Panc1 (cell line): ENCODE results near the gene ABL1. TPM values are rescaled to one million over a fixed set of nuclear protein-coding genes. Genes with fewer than 3 reads are reported as not detected.
A peak's percentile ranks its signal among the peaks of the same experiment; 100 is the strongest.

Experiments
- ATAC-seq: fragments of 200-7000 bp; cut with Tn5 transposase; 2 replicates; pipeline ENCODE4 v1.9.1; 2020; ENCODE audit warnings: mild to moderate bottlenecking, moderate library complexity
- BruUV-seq: library from RNA; stranded (reverse); fragments of 400-500 nt; replicated peaks from 2 replicates; lab custom pipeline; 2021; lab: Mats Ljungman, UMichigan
- CTCF ChIA-PET: fragments of 300-600 bp; sonication (Branson Sonifier 250); formaldehyde crosslinking; loops from one replicate; lab custom pipeline; 2022; ENCODE audit warnings: antibody characterized with exemption; lab: Charles Lee
- POLR2A ChIA-PET: fragments of 300-600 bp; sonication (Branson Sonifier 250); formaldehyde crosslinking; loops from one replicate; lab custom pipeline; 2022; ENCODE audit warnings: antibody characterized with exemption; lab: Charles Lee
- DNase-seq: peaks from one replicate; pipeline ENCODE4 v3.0.0-alpha.2; 2010; ENCODE audit warnings: low read depth, low spot score
- H3K27ac ChIP-seq: 2 replicates; pipeline ENCODE4 v1.5.1; 2011; ENCODE audit warnings: mild to moderate bottlenecking, low read length, inconsistent platforms
- H3K27me3 ChIP-seq: fragments of 200-500 bp; sonication (Bioruptor generic); 2 replicates; pipeline ENCODE4 v1.6.0; 2014; ENCODE audit warnings: low read length, inconsistent platforms; ENCODE audit not compliant: control insufficient read depth, insufficient read depth
- H3K36me3 ChIP-seq: fragments of 200-500 bp; sonication (Bioruptor generic); 2 replicates; pipeline ENCODE4 v1.5.1; 2014; ENCODE audit warnings: inconsistent platforms, mild to moderate bottlenecking, low read length, moderate library complexity; ENCODE audit not compliant: control insufficient read depth, insufficient read depth
- H3K4me1 ChIP-seq: 2 replicates; pipeline ENCODE4 v1.5.1; 2011; ENCODE audit warnings: inconsistent platforms, mild to moderate bottlenecking, low read length, moderate library complexity; ENCODE audit not compliant: control insufficient read depth, insufficient read depth
- H3K4me3 ChIP-seq, 2 experiments: 2 replicates each; pipeline ENCODE4 v1.5.1; 2011 to 2012; ENCODE audit warnings: low read depth in 2 of 2, low read length in 2 of 2, mild to moderate bottlenecking in 2 of 2, inconsistent platforms in 1 of 2, moderate library complexity in 1 of 2
- H3K9me3 ChIP-seq: fragments of 200-500 bp; sonication (Bioruptor generic); 2 replicates; pipeline ENCODE4 v1.5.1; 2014; ENCODE audit warnings: low read depth, mild to moderate bottlenecking, inconsistent platforms, low read length, moderate library complexity; ENCODE audit not compliant: control insufficient read depth, insufficient read depth
- POLR2AphosphoS5 ChIP-seq: IDR thresholded peaks from 2 replicates; pipeline ENCODE4 v1.6.1; 2012; ENCODE audit warnings: mild to moderate bottlenecking, low read depth, low read length, moderate library complexity
- REST ChIP-seq, 2 experiments: IDR thresholded peaks; 2 replicates each; pipeline ENCODE4 v1.6.1; 2011 to 2012; ENCODE audit warnings: low read depth in 2 of 2, control low read depth in 1 of 2, low read length in 1 of 2, mild to moderate bottlenecking in 1 of 2, moderate library complexity in 1 of 2; ENCODE audit not compliant: insufficient read depth in 1 of 2
- SIN3A ChIP-seq: IDR thresholded peaks from 2 replicates; pipeline ENCODE4 v1.6.1; 2012; ENCODE audit warnings: low read depth, mild to moderate bottlenecking, low read length, moderate library complexity, borderline replicate concordance; ENCODE audit not compliant: insufficient read depth
- TCF7L2 ChIP-seq: IDR thresholded peaks from 2 replicates; pipeline ENCODE4 v1.6.1; 2011; ENCODE audit warnings: mild to moderate bottlenecking, low read depth, low read length, inconsistent platforms
- in situ Hi-C: cut with HindIII; loops from 2 replicates; pipeline ENCODE4 v1.10.0; 2016; ENCODE audit warnings: low sequenced_read_pairs, low pct_unique_long_range_greater_than_20kb
- intact Hi-C: fragments of 100-400 bp; cut with micrococcal nuclease; formaldehyde crosslinking; loops from one replicate; pipeline ENCODE4 v1.10.0; 2022; ENCODE audit not compliant: unreplicated experiment
- total RNA-seq: library from RNA; stranded (reverse); gene quantifications from one replicate; pipeline ENCODE4 v1.2.1, GENCODE V29; 2021; ENCODE audit not compliant: unreplicated experiment
- TF ChIP-seq, protein P1 (sequence below): fragments of 450-650 bp; IDR thresholded peaks from 2 replicates; pipeline ENCODE4 v1.5.1; 2017; ENCODE audit warnings: mild to moderate bottlenecking

Gene ABL1
- total RNA-seq, 1 experiment from 2014 or later, result 48.4 TPM

GRCh38 chr9:130894546-130894945 lies 59.5 kb downstream of the ABL1 start:
- H3K4me1 ChIP-seq, result no peaks in the 10 kb centered on the region
- DNase-seq (no peak), ATAC-seq (no peak)
- BruUV-seq, result no TSS peak
- no peaks in the 10 kb centered on the region for H3K27me3 ChIP-seq
- H3K36me3 ChIP-seq, result no peaks in the 10 kb centered on the region
- ChIA-PET POLR2A (no interaction called here), CTCF (interaction anchor here (1.2 kb wide), 1 partner anchor 104 kb away, joined by 3 read pairs; no protein-coding TSS in a partner anchor)
- in situ Hi-C loops (no loop called here), intact Hi-C loops (loop anchor here (10.0 kb wide), 1 partner anchor 50 kb away; no protein-coding TSS in a partner anchor)
- H3K27ac ChIP-seq, result no peak overlapping the region
- H3K9me3 ChIP-seq, result no peaks in the 10 kb centered on the region
- no peak overlapping the region for H3K4me3 ChIP-seq
- TF ChIP-seq TCF7L2 (no peak), REST (IDR thresholded peaks at IDR 0.05; ENCODE audit: insufficient read depth in 1 of 2, low read depth in 2 of 2, low read length in 1 of 2) (no peak), POLR2AphosphoS5 (no peak), SIN3A (no peak)
- TF ChIP-seq, protein P1, sequence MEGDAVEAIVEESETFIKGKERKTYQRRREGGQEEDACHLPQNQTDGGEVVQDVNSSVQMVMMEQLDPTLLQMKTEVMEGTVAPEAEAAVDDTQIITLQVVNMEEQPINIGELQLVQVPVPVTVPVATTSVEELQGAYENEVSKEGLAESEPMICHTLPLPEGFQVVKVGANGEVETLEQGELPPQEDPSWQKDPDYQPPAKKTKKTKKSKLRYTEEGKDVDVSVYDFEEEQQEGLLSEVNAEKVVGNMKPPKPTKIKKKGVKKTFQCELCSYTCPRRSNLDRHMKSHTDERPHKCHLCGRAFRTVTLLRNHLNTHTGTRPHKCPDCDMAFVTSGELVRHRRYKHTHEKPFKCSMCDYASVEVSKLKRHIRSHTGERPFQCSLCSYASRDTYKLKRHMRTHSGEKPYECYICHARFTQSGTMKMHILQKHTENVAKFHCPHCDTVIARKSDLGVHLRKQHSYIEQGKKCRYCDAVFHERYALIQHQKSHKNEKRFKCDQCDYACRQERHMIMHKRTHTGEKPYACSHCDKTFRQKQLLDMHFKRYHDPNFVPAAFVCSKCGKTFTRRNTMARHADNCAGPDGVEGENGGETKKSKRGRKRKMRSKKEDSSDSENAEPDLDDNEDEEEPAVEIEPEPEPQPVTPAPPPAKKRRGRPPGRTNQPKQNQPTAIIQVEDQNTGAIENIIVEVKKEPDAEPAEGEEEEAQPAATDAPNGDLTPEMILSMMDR, result no peak

DNA sequence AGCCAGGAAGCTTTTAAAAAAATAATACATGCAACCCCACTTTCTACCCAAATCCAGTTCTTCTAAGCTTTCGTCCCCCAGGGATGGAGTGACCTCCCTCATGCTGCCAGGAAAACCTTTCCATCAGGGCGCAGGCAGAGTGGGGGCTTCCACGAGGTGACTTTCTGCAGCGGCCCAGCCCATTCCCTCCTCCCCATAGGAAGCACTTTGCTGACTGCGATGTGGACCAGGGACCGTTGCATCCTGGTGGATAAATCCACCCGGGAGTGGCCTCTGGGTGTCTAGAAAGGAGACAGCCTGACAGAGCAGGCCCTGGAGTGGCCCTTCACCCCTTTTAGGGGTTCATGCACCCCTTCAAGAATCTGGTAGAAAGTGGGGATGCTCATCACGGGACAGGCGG lies 60.0 kb downstream of the ABL1 start:
- TF ChIP-seq TCF7L2 (no peak), POLR2AphosphoS5 (peak; percentile 34; the same call in 1 of the 2 replicates), SIN3A (no peak), REST (IDR thresholded peaks at IDR 0.05; ENCODE audit: insufficient read depth in 1 of 2, low read depth in 2 of 2, low read length in 1 of 2) (no peak)
- TF ChIP-seq, protein P1, result no peak
- Histone ChIP-seq H3K27ac (no peak overlapping the region), H3K27me3 (no peaks in the 10 kb centered on the region), H3K4me3 (no peak overlapping the region), H3K36me3 (no peaks in the 10 kb centered on the region), H3K4me1 (no peaks in the 10 kb centered on the region), H3K9me3 (no peaks in the 10 kb centered on the region)
- in situ Hi-C loops, result no loop called here
- ATAC-seq (no peak), DNase-seq (no peak)
- POLR2A ChIA-PET, result no interaction called here
- intact Hi-C loops, result loop anchor here (10.0 kb wide), 1 partner anchor 50 kb away; no protein-coding TSS in a partner anchor
- BruUV-seq, result no TSS peak
- CTCF ChIA-PET, result interaction anchor here (1.2 kb wide), 1 partner anchor 104 kb away, joined by 3 read pairs; no protein-coding TSS in a partner anchor
